SW 1271 (cell line): ENCODE results near the gene KRTAP10-3.
"Not testable (repeated sequence)": the region's sequence is repeated elsewhere in the genome, so short reads cannot be mapped to it uniquely, and the experiment has no call there.

ENCODE experiments used
- DNase-seq, 2 experiments: peaks; one replicate each; lab custom pipeline; 2025; lab: John Stamatoyannopoulos, UW

KRTAP10-3 gene

GRCh38 chr21:44590311-44590721 is 31.7 kb upstream of the KRTAP10-3 start:
- DNase-seq: no peak

GRCh38 chr21:44589586-44590305 is 31.2 kb upstream of the KRTAP10-3 start:
- no peak for DNase-seq

GRCh38 chr21:44589094-44589493 is 30.5 kb upstream of the KRTAP10-3 start:
- no peak for DNase-seq

DNA sequence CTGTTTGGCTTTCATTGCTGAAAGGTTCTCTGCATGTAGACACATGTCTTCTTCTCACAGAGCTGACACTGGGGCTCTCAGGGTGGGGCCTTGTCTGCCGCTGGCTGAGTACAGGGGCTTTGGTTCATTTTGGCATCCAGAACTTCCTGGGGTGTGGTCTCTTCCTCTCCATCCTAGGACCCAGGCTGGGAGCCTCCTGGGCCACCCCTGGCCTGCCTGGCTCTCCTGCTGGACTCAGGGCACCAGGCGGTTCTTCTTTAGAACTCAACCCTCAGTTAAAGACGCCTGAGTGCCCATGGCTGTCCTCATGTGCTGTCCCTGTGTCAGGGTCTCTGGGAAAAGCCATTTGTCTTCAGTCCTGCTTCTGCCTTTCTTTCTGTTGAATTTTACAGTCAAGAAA is 27.3 kb upstream of the KRTAP10-3 start:
- no peak for DNase-seq

DNA sequence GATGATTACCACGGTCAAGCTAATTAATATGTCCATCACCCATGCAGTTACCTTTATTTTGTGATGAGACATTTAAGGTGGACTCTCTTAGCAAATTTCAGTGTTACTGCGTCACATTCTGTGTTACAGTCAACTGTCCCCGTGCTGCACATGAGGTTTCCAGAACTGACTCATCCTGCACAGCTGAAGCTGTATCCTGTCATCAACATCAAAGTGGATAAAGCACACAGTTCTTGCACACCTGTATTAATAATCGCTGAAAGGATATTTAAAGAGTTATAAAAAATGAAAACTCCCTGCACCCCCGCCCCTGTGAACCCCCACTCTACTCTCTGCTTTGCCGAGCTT is 25.2 kb upstream of the KRTAP10-3 start:
- no peak for DNase-seq

- DNase-seq: no peak
These were observed 24.6 kb upstream of the KRTAP10-3 start for GRCh38 chr21:44583089-44583799.

- DNase-seq: peak in 1 of 2 experiments; percentile 2
These were observed 23.5 kb upstream of the KRTAP10-3 start for GRCh38 chr21:44582055-44582454.

DNA sequence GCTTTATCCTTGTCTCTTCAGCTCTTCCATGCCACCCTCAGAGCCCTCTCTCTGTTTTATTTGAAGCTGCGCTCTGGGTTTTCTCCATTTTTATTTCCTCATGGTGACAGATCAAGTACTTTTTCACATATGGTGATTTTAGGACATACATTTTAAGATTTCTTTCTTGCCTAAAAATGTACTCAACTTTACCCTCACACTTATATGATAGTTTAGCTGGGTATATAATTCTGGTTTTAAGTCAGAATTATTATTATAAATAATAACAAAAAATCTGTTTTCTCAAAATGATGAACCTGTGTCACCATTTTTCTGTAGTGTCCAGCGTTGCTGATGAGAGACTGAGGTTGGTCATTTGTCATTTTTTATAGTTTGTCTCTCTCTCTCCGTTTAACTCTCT is 22.6 kb upstream of the KRTAP10-3 start:
- DNase-seq: no peak

DNA sequence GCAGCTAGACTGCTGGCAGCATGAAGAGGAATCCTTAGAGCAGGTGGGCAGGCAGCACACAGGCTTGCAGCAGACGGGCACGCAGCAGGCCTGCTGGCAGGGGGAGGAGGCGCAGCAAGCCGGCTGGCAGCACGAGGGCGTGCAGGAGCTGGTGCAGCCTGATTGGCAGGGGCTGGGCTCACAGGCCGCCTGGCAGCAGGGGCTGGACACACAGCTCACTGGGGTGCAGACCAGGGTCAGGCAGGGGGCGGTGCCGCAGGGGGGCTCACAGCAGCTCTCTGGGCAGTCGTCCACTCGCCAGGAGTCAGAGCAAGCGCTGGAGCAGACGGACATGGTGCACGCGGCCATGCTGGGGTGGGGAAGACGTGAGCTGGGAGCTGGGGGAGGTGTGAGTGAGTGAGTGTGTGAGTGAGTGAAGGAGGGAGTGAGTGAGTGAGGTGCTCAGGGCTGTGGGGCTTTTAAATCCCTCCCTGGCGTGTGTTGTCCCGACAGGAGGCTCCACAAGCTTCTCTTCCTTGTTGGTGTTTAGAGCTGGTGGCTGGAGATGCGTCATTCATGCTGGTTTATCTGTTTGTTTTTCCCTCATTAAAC is 21.7 kb upstream of the KRTAP10-3 start, which contains the start of gene KRTAP10-5:
Gene KRTAP10-5 (minus strand): TSS at position 374 of the 591 bp plus-strand sequence. CDS start 26 bp downstream, at position 348.
- not testable (repeated sequence) for DNase-seq

DNA sequence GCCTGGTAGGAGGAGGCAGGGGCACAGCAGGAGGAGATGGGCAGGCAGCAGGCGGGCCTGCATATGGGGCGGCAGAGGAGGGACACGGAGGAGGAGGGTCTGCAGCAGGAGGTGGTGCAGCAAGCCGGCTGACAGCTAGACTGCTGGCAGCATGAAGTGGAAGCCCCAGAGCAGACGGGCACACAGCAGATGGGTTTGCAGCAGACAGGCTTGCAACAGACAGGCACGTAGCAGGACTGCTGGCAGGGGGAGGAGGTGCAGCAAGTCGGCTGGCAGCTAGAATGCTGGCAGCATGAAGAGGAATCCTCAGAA is 21.2 kb upstream of the KRTAP10-3 start:
- DNase-seq: no peak

GRCh38 chr21:44579056-44579832 is 20.6 kb upstream of the KRTAP10-3 start:
- DNase-seq: no peak

- DNase-seq: no peak
These were observed 19.9 kb upstream of the KRTAP10-3 start for GRCh38 chr21:44578371-44579055.

- no peak for DNase-seq
These were observed 17.4 kb upstream of the KRTAP10-3 start for GRCh38 chr21:44576025-44576420.

- DNase-seq: no peak
These were observed 16.9 kb upstream of the KRTAP10-3 start for GRCh38 chr21:44575307-44576024.

- no peak for DNase-seq
These were observed 16.1 kb upstream of the KRTAP10-3 start for GRCh38 chr21:44574457-44575306.

GRCh38 chr21:44573630-44574456 is 15.2 kb upstream of the KRTAP10-3 start, which contains the start of gene KRTAP10-4:
Gene KRTAP10-4 (plus strand): TSS chr21:44573729. CDS start chr21:44573759, 30 bp downstream.
- DNase-seq: not testable (repeated sequence)

- DNase-seq: no peak
These were observed 14.5 kb upstream of the KRTAP10-3 start for GRCh38 chr21:44572959-44573583.

DNA sequence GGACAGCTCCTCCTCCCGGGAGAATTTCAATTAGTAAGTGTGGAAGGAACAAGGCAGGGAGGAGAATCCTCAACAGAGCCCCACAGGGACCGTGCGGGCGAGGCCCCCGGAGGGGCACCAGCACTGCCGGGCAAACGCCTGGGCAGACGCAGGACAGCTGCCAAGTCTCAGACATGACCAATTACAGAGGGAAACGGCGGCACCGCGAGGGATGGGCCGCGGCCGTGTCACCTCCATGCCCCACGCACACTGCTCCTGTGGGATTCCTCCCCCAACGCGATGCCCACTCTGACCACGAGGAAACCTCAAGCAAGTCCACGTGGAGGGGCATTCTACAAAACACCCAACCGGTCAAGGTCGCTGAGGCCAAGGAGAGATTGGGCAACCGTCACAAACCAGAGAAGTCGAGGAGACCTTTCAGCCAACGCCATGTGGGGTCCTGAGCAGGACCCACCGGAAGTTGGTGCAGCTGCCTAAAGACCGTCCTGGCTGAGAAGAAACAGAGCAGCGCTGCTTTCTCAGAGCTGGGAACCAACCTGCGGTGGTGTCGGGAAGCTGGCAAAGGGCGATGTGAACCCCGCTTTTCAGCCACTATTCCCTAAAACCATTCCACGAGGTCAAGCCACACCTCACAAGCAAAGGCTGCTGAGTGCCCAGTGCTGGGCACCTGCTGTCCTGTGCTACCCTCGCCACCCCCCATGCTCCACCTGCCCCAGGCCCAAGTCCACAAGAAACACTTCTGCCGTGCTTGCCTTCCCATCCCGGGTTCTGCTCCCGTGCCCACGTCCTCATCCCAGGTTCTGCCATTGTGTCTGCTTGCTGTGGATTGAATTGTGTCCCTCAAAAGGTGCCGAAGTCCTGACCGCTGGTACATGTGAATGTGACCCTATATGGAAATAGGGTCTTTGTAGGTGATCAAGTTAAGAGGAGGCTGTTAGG is 13.5 kb upstream of the KRTAP10-3 start:
- no peak for DNase-seq
